ENCODE results near the gene WDFY1.

WDFY1 gene

GRCh38 chr2:223944703-223945531 is at the start of gene WDFY1:
WDFY1 (minus strand) TSS chr2:223945335; CDS start chr2:223945284, 51 bp downstream.
- peak; percentile 97 for DNase-seq (ENCODE audit: low spot score)

- DNase-seq (ENCODE audit: low spot score): no peak
Measured at GRCh38 chr2:223994562-223995162, 49.5 kb upstream of the WDFY1 start.

- DNase-seq (ENCODE audit: low spot score): peak; percentile 70
Measured at GRCh38 chr2:223993634-223994232, 48.6 kb upstream of the WDFY1 start.

GRCh38 chr2:223991611-223992010 is 46.5 kb upstream of the WDFY1 start:
- DNase-seq (ENCODE audit: low spot score): no peak

GRCh38 chr2:223989856-223990232 is 44.7 kb upstream of the WDFY1 start:
- no peak for DNase-seq (ENCODE audit: low spot score)

GRCh38 chr2:223989206-223989855 is 44.2 kb upstream of the WDFY1 start:
- no peak for DNase-seq (ENCODE audit: low spot score)

- no peak for DNase-seq (ENCODE audit: low spot score)
Measured at GRCh38 chr2:223981241-223981640, 36.1 kb upstream of the WDFY1 start.

- DNase-seq (ENCODE audit: low spot score): no peak
Measured at GRCh38 chr2:223980803-223981202, 35.7 kb upstream of the WDFY1 start.

GRCh38 chr2:223980397-223980735 is 35.2 kb upstream of the WDFY1 start:
- DNase-seq (ENCODE audit: low spot score): no peak

- DNase-seq (ENCODE audit: low spot score): no peak
Measured at GRCh38 chr2:223979730-223980396, 34.7 kb upstream of the WDFY1 start.

GRCh38 chr2:223978451-223978850 is 33.3 kb upstream of the WDFY1 start:
- no peak for DNase-seq (ENCODE audit: low spot score)

GRCh38 chr2:223976635-223977226 is 31.6 kb upstream of the WDFY1 start:
- no peak for DNase-seq (ENCODE audit: low spot score)

GRCh38 chr2:223973606-223974005 is 28.5 kb upstream of the WDFY1 start:
- DNase-seq (ENCODE audit: low spot score): no peak

GRCh38 chr2:223972656-223973102 is 27.5 kb upstream of the WDFY1 start:
- DNase-seq (ENCODE audit: low spot score): no peak

GRCh38 chr2:223971731-223972130 is 26.6 kb upstream of the WDFY1 start:
- DNase-seq (ENCODE audit: low spot score): no peak

- no peak for DNase-seq (ENCODE audit: low spot score)
Measured at GRCh38 chr2:223970343-223971128, 25.4 kb upstream of the WDFY1 start.

GRCh38 chr2:223969856-223970255 is 24.7 kb upstream of the WDFY1 start:
- no peak for DNase-seq (ENCODE audit: low spot score)

- no peak for DNase-seq (ENCODE audit: low spot score)
Measured at GRCh38 chr2:223969315-223969714, 24.2 kb upstream of the WDFY1 start.

GRCh38 chr2:223967981-223968380 is 22.8 kb upstream of the WDFY1 start:
- DNase-seq (ENCODE audit: low spot score): no peak

GRCh38 chr2:223959688-223960087 is 14.6 kb upstream of the WDFY1 start:
- DNase-seq (ENCODE audit: low spot score): no peak
